Measurements from ENCODE around the gene L3MBTL4.

DNA sequence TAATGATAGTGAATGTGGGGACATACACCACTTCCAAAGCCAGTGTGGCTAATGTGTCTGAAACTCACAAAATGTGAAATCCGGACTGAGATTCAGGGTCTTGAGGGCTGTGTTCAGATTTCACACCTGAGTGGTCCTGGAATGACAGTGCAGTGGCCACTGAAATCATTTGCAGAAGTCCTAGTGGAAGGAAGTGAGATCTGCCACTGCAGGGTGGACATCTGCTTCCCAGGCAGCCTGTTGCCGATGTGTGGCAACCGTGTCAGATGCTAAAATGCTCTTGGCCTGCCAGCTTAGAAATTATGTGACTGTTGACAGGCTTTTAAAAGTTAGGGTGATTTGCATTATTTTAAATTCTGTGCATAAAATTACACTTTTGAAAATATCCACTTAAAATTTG, 441.6 kb downstream of the L3MBTL4 start:
- TF ChIP-seq, protein P1, sequence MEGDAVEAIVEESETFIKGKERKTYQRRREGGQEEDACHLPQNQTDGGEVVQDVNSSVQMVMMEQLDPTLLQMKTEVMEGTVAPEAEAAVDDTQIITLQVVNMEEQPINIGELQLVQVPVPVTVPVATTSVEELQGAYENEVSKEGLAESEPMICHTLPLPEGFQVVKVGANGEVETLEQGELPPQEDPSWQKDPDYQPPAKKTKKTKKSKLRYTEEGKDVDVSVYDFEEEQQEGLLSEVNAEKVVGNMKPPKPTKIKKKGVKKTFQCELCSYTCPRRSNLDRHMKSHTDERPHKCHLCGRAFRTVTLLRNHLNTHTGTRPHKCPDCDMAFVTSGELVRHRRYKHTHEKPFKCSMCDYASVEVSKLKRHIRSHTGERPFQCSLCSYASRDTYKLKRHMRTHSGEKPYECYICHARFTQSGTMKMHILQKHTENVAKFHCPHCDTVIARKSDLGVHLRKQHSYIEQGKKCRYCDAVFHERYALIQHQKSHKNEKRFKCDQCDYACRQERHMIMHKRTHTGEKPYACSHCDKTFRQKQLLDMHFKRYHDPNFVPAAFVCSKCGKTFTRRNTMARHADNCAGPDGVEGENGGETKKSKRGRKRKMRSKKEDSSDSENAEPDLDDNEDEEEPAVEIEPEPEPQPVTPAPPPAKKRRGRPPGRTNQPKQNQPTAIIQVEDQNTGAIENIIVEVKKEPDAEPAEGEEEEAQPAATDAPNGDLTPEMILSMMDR (IDR thresholded peaks at IDR 0.05) = no peak
- no peak for TF ChIP-seq POLR2A (IDR thresholded peaks at IDR 0.05)
